ENCODE results near the gene LITAFD. TPM values are rescaled to one million over a fixed set of nuclear protein-coding genes. Genes with fewer than 3 reads are reported as not detected.

The LITAFD gene
- polyA plus RNA-seq, 1 experiment = not detected

DNA sequence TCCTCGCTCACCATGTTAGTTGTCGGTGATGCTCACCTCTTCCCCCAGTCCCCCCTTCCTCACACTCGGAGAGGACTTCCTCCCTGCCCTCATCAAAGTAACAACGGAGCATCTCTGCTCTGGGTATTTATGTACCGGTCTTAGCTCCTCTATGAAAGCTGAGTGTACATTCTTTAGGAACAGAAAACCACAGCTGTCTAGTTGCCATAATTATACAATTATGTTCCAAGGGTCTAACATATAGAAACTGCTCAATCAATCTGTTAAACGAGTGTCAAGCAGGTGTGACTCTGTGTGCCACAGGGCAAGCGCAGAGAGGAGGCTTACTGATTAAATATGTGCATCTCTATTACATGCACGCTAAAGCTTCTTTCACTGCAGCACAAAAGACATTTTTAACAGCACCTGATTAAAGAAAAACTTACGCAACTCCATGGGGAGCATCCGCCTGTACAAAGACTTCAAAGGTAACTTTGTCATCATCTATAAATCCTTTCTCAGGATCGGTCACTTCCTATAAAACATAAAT is 37.8 kb downstream of the LITAFD start:
- Histone ChIP-seq H3K9me3 (ENCODE audit: control insufficient read depth, insufficient read depth, low read length) (no peaks in the 10 kb centered on the region), H3K27ac (ENCODE audit: low read depth, low read length) (no peak overlapping the region), H3K27me3 (ENCODE audit: control insufficient read depth, insufficient read depth, low read length) (no peaks in the 10 kb centered on the region), H3K4me3 (ENCODE audit: low read depth, low read length) (no peak overlapping the region)
- CTCF ChIA-PET = no interaction called here
- no peak for DNase-seq (ENCODE audit: low read depth, low spot score)
- no peak for TF ChIP-seq CTCF (IDR thresholded peaks at IDR 0.05; ENCODE audit: low read depth, low read length)
- POLR2A ChIA-PET = no interaction called here

GRCh38 chr16:8920645-8921346 is 38.6 kb downstream of the LITAFD start:
- H3K4me3 ChIP-seq (ENCODE audit: low read depth, low read length) = no peak overlapping the region
- no peaks in the 10 kb centered on the region for H3K27me3 ChIP-seq (ENCODE audit: control insufficient read depth, insufficient read depth, low read length)
- no peak for DNase-seq (ENCODE audit: low read depth, low spot score)
- H3K9me3 ChIP-seq (ENCODE audit: control insufficient read depth, insufficient read depth, low read length) = no peaks in the 10 kb centered on the region
- CTCF ChIA-PET = interaction anchor here (2.0 kb wide), 1 partner anchor 88 kb away, joined by 6 read pairs; no protein-coding TSS in a partner anchor
- no peak overlapping the region for H3K27ac ChIP-seq (ENCODE audit: low read depth, low read length)
- TF ChIP-seq CTCF (IDR thresholded peaks at IDR 0.05; ENCODE audit: low read depth, low read length) = no peak
- POLR2A ChIA-PET = no interaction called here

DNA sequence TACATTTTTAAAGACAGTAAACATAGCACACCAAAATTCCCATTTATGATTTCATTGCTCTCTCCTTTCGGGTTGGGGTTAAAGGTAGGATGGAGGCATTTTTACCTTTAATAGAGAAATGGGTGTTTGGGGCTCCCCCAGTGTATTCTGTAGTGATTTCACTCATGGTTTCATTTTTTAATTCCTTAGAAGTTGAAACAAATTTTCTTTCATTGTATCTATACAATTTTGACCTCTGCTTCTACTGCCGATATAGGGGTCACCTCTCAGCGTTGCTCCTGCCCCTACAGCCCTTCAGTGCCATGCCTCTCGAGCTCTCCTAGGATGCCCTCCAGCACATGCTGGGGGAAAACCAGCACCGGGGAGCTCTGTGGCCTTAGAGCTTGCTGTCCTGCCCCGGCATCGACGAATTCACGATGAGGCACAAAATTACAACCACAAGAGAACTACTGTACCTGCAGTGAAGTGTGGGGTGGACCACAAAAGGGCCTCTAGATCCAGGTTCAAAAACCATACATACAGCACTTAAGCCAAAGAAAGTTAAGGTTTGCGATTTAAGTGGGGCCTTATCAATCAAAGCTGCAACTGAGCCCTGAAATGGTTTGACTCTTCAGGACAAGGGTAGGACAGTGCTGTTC is 39.3 kb downstream of the LITAFD start:
- Histone ChIP-seq H3K27ac (ENCODE audit: low read depth, low read length) (no peak overlapping the region), H3K9me3 (ENCODE audit: control insufficient read depth, insufficient read depth, low read length) (no peaks in the 10 kb centered on the region), H3K4me3 (ENCODE audit: low read depth, low read length) (no peak overlapping the region), H3K27me3 (ENCODE audit: control insufficient read depth, insufficient read depth, low read length) (no peaks in the 10 kb centered on the region)
- no peak for TF ChIP-seq CTCF (IDR thresholded peaks at IDR 0.05; ENCODE audit: low read depth, low read length)
- POLR2A ChIA-PET = no interaction called here
- CTCF ChIA-PET = interaction anchor here (2.0 kb wide), 1 partner anchor 87 kb away, joined by 6 read pairs; no protein-coding TSS in a partner anchor
- no peak for DNase-seq (ENCODE audit: low read depth, low spot score)

DNA sequence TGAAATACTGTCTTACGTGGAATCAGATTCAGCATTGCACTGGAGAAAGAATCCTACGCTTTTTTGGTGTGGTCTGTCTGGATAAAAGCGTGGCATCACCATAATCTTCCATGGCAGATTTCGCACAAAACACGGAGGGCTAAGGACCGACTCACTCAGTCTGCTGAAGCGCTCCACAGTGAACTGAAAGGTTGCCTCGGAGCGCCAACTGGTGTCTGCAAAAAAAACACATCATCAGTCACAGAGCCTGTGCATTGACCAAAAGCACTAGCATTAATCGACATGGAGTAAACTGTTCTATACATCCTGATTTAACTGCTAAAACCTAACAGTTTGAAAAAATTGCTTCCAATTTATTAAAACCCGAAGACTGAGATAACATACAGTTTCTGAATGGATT is 41.0 kb downstream of the LITAFD start:
- no peaks in the 10 kb centered on the region for H3K27me3 ChIP-seq (ENCODE audit: control insufficient read depth, insufficient read depth, low read length)
- ChIA-PET POLR2A (no interaction called here), CTCF (interaction anchor here (0.6 kb wide), 1 partner anchor 13 kb away, joined by 3 read pairs; no protein-coding TSS in a partner anchor)
- no peak for DNase-seq (ENCODE audit: low read depth, low spot score)
- no peak overlapping the region for H3K27ac ChIP-seq (ENCODE audit: low read depth, low read length)
- H3K9me3 ChIP-seq (ENCODE audit: control insufficient read depth, insufficient read depth, low read length) = no peaks in the 10 kb centered on the region
- H3K4me3 ChIP-seq (ENCODE audit: low read depth, low read length) = no peak overlapping the region
- no peak for TF ChIP-seq CTCF (IDR thresholded peaks at IDR 0.05; ENCODE audit: low read depth, low read length)

- CTCF ChIA-PET = no interaction called here
- POLR2A ChIA-PET = no interaction called here
- no peak for DNase-seq (ENCODE audit: low read depth, low spot score)
Observed at GRCh38 chr16:8924214-8924613, 42.1 kb downstream of the LITAFD start.

More at GRCh38 chr16:8924214-8924613, 42.1 kb downstream of the LITAFD start:
- H3K27me3 ChIP-seq (ENCODE audit: control insufficient read depth, insufficient read depth, low read length) = no peaks in the 10 kb centered on the region
- H3K4me3 ChIP-seq (ENCODE audit: low read depth, low read length) = no peak overlapping the region
- no peak overlapping the region for H3K27ac ChIP-seq (ENCODE audit: low read depth, low read length)
- no peak for TF ChIP-seq CTCF (IDR thresholded peaks at IDR 0.05; ENCODE audit: low read depth, low read length)
- no peaks in the 10 kb centered on the region for H3K9me3 ChIP-seq (ENCODE audit: control insufficient read depth, insufficient read depth, low read length)
